NB4 (cell line): ENCODE results near the gene CD3E.

Source experiments
- MAX ChIP-seq: IDR thresholded peaks from 2 replicates; pipeline ENCODE4 v1.6.1; 2011; ENCODE audit warnings: low read depth, low read length
- POLR2A ChIP-seq: IDR thresholded peaks from 2 replicates; pipeline ENCODE4 v1.6.1; 2011; ENCODE audit warnings: mild to moderate bottlenecking; ENCODE audit not compliant: insufficient read length; ENCODE audit errors: extremely low read depth
- TF ChIP-seq, protein P1 (sequence below): IDR thresholded peaks from one replicate; pipeline ENCODE4 v1.5.1; 2012; ENCODE audit warnings: low read depth, low read length

GRCh38 chr11:118306556-118306955, 2.0 kb downstream of the CD3E start:
- TF ChIP-seq, protein P1, sequence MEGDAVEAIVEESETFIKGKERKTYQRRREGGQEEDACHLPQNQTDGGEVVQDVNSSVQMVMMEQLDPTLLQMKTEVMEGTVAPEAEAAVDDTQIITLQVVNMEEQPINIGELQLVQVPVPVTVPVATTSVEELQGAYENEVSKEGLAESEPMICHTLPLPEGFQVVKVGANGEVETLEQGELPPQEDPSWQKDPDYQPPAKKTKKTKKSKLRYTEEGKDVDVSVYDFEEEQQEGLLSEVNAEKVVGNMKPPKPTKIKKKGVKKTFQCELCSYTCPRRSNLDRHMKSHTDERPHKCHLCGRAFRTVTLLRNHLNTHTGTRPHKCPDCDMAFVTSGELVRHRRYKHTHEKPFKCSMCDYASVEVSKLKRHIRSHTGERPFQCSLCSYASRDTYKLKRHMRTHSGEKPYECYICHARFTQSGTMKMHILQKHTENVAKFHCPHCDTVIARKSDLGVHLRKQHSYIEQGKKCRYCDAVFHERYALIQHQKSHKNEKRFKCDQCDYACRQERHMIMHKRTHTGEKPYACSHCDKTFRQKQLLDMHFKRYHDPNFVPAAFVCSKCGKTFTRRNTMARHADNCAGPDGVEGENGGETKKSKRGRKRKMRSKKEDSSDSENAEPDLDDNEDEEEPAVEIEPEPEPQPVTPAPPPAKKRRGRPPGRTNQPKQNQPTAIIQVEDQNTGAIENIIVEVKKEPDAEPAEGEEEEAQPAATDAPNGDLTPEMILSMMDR: no peak
- TF ChIP-seq POLR2A: no peak
- TF ChIP-seq MAX: no peak
